ENCODE results near the gene UBR3. TPM values are rescaled to one million over a fixed set of nuclear protein-coding genes. Genes with fewer than 3 reads are reported as not detected.

Gene UBR3
- total RNA-seq, 1 experiment from 2014 or later, result 30.0 TPM

DNA sequence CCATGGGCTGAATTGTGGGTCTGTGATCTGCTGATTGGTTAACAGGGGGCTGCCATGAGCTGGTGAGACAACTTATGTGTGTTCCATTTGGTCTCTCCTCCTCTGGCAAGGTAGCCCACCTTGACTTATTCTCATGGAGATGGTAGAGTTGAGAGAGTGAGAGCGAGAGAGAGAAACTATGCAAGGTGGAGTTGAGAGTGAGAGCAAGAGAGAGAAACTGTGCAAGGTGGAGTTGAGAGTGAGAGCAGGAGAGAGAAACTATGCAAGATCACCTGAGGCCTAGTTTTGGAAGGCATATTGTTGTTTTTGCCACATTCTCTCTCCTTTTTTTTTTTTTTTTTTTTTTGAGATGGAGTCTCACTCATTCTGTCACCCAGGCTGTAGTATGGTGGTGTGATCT is 155.7 kb downstream of the UBR3 start:
- ChIA-PET POLR2A (interaction anchor here (0.6 kb wide), 1 partner anchor 485 kb away, joined by 4 read pairs; no protein-coding TSS in a partner anchor), CTCF (no interaction called here)
- no peaks in the 10 kb centered on the region for H3K4me1 Mint-ChIP-seq (ENCODE audit: insufficient read depth, unreplicated experiment)
- no peaks in the 10 kb centered on the region for H3K27me3 Mint-ChIP-seq (ENCODE audit: insufficient read depth, unreplicated experiment)
- H3K27ac Mint-ChIP-seq (ENCODE audit: low read depth, unreplicated experiment), result no peak overlapping the region
- H3K4me3 Mint-ChIP-seq (ENCODE audit: unreplicated experiment), result no peak overlapping the region
- TF ChIP-seq, protein P1, sequence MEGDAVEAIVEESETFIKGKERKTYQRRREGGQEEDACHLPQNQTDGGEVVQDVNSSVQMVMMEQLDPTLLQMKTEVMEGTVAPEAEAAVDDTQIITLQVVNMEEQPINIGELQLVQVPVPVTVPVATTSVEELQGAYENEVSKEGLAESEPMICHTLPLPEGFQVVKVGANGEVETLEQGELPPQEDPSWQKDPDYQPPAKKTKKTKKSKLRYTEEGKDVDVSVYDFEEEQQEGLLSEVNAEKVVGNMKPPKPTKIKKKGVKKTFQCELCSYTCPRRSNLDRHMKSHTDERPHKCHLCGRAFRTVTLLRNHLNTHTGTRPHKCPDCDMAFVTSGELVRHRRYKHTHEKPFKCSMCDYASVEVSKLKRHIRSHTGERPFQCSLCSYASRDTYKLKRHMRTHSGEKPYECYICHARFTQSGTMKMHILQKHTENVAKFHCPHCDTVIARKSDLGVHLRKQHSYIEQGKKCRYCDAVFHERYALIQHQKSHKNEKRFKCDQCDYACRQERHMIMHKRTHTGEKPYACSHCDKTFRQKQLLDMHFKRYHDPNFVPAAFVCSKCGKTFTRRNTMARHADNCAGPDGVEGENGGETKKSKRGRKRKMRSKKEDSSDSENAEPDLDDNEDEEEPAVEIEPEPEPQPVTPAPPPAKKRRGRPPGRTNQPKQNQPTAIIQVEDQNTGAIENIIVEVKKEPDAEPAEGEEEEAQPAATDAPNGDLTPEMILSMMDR (IDR thresholded peaks at IDR 0.05; ENCODE audit: unreplicated experiment), result no peak
- H3K9me3 Mint-ChIP-seq (ENCODE audit: unreplicated experiment), result peaks cover 7% of the 10 kb centered on the region
- intact Hi-C loops (cut with micrococcal nuclease), result no loop called here
- peaks cover 6% of the 10 kb centered on the region for H3K36me3 Mint-ChIP-seq (ENCODE audit: insufficient read depth, unreplicated experiment)
- DNase-seq (ENCODE audit: unreplicated experiment), result no peak
- no TSS peak for BruUV-seq (replicated peaks)

DNA sequence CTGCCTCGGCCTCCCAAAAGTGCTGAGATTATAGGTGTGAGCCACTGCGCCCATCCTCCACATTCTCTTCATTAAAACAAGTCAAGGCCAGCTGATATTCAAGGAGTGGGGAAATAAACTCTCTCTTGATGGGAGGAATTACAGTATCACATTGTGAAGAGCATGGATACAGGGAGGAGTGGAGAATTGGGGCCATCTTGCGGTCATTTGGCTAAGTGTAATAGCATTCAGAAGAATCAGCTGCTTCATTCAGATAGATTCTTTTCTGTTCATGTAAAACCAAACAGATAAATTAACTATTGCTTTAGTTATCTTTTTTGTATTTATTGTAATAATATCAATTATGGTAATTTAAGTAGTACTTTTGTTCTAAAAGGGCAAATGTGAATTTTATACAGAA is 156.3 kb downstream of the UBR3 start:
- intact Hi-C loops (cut with micrococcal nuclease), result no loop called here
- ChIA-PET POLR2A (no interaction called here), CTCF (no interaction called here)
- no peak overlapping the region for H3K4me3 Mint-ChIP-seq (ENCODE audit: unreplicated experiment)
- H3K27ac Mint-ChIP-seq (ENCODE audit: low read depth, unreplicated experiment), result no peak overlapping the region
- no TSS peak for BruUV-seq (replicated peaks)
- H3K4me1 Mint-ChIP-seq (ENCODE audit: insufficient read depth, unreplicated experiment), result no peaks in the 10 kb centered on the region
- peaks cover 7% of the 10 kb centered on the region for H3K9me3 Mint-ChIP-seq (ENCODE audit: unreplicated experiment)
- TF ChIP-seq, protein P1 (IDR thresholded peaks at IDR 0.05; ENCODE audit: unreplicated experiment), result no peak
- no peaks in the 10 kb centered on the region for H3K27me3 Mint-ChIP-seq (ENCODE audit: insufficient read depth, unreplicated experiment)
- no peak for DNase-seq (ENCODE audit: unreplicated experiment)
- peaks cover 6% of the 10 kb centered on the region for H3K36me3 Mint-ChIP-seq (ENCODE audit: insufficient read depth, unreplicated experiment)

DNA sequence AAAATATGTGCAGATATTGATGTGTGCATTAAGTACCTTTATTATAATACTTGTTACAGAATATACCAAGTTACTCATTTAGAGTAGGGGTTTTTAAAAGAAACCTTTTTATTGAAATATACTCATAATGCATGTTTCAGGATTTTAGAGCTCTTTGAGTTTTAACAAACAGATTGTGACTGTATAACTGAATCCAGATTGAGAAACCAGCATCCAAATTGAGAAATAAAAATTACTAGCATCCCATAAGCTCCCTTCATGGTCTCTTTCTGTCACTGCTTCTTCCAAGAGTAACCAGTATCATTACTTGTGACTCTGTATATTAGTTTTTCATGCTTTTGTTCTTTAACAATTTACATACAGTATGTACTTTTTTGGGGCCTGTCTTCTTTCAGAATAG is 156.9 kb downstream of the UBR3 start:
- Mint-ChIP-seq H3K36me3 (ENCODE audit: insufficient read depth, unreplicated experiment) (peaks cover 8% of the 10 kb centered on the region), H3K27me3 (ENCODE audit: insufficient read depth, unreplicated experiment) (no peaks in the 10 kb centered on the region), H3K27ac (ENCODE audit: low read depth, unreplicated experiment) (no peak overlapping the region), H3K9me3 (ENCODE audit: unreplicated experiment) (peaks cover 7% of the 10 kb centered on the region), H3K4me1 (ENCODE audit: insufficient read depth, unreplicated experiment) (no peaks in the 10 kb centered on the region), H3K4me3 (ENCODE audit: unreplicated experiment) (no peak overlapping the region)
- DNase-seq (ENCODE audit: unreplicated experiment), result no peak
- POLR2A ChIA-PET, result interaction anchor here (0.7 kb wide), 1 partner anchor 448 kb away, joined by 3 read pairs; no protein-coding TSS in a partner anchor
- CTCF ChIA-PET, result no interaction called here
- TF ChIP-seq, protein P1 (IDR thresholded peaks at IDR 0.05; ENCODE audit: unreplicated experiment), result no peak
- BruUV-seq (replicated peaks), result no TSS peak
- intact Hi-C loops (cut with micrococcal nuclease), result no loop called here

DNA sequence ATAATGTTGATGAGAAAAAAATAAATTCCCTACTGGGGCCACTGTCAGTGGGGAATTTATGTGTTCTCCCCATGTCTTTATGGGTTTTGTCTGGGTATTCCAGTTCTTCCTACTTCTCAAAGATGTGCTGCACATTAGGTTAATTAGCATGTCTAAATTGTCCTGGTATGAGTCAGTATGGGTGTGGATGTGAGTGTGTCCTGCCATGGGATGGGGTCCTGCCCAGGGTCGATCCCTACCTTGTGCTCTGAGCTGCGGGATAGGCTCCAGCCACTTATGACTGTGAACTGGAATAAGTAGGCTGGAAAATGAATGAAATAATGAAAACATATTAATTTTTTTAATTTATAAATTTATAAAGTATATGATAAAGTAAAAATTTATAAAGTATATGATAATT is 167.5 kb downstream of the UBR3 start:
- intact Hi-C loops (cut with micrococcal nuclease), result no loop called here
- POLR2A ChIA-PET, result no interaction called here
- BruUV-seq (replicated peaks), result no TSS peak
- CTCF ChIA-PET, result no interaction called here
- DNase-seq (ENCODE audit: unreplicated experiment), result no peak
- Mint-ChIP-seq H3K4me3 (ENCODE audit: unreplicated experiment) (no peak overlapping the region), H3K9me3 (ENCODE audit: unreplicated experiment) (no peaks in the 10 kb centered on the region), H3K27me3 (ENCODE audit: insufficient read depth, unreplicated experiment) (no peaks in the 10 kb centered on the region), H3K27ac (ENCODE audit: low read depth, unreplicated experiment) (no peak overlapping the region), H3K4me1 (ENCODE audit: insufficient read depth, unreplicated experiment) (no peaks in the 10 kb centered on the region), H3K36me3 (ENCODE audit: insufficient read depth, unreplicated experiment) (no peaks in the 10 kb centered on the region)
- TF ChIP-seq, protein P1 (IDR thresholded peaks at IDR 0.05; ENCODE audit: unreplicated experiment), result no peak

All from MCF 10A (cell line).